PFSK-1 (cell line): Measurements from ENCODE around the gene NUDT8.

Source experiments
- FOXP2 ChIP-seq: optimal IDR thresholded peaks from 2 replicates; pipeline ENCODE3; 2011; ENCODE audit warnings: borderline replicate concordance, control low read depth, inconsistent platforms; ENCODE audit not compliant: insufficient read depth; ENCODE audit errors: extremely low read length, extremely low read depth
- POLR2AphosphoS5 ChIP-seq: IDR thresholded peaks from 2 replicates; pipeline ENCODE4 v1.6.1; 2012; ENCODE audit warnings: low read depth, mild to moderate bottlenecking, control low read depth, low read length, moderate library complexity
- SIN3A ChIP-seq: IDR thresholded peaks from 2 replicates; pipeline ENCODE4 v1.6.1; 2012; ENCODE audit warnings: mild to moderate bottlenecking, low read length, moderate library complexity, borderline replicate concordance; ENCODE audit not compliant: insufficient read depth
- TAF1 ChIP-seq: IDR thresholded peaks from 2 replicates; pipeline ENCODE4 v1.6.1; 2012; ENCODE audit warnings: low read length, control low read depth, borderline replicate concordance; ENCODE audit not compliant: insufficient read depth
- TF ChIP-seq, protein P1 (sequence below), 2 experiments: IDR thresholded peaks; 2 replicates each; pipeline versions ENCODE4 v1.6.1 to v1.8.0; 2011 to 2012; ENCODE audit warnings: low read depth in 2 of 2, low read length in 2 of 2, control low read depth in 1 of 2, inconsistent platforms in 1 of 2, mild to moderate bottlenecking in 1 of 2, moderate library complexity in 1 of 2; ENCODE audit not compliant: insufficient read depth in 1 of 2

Gene NUDT8

DNA sequence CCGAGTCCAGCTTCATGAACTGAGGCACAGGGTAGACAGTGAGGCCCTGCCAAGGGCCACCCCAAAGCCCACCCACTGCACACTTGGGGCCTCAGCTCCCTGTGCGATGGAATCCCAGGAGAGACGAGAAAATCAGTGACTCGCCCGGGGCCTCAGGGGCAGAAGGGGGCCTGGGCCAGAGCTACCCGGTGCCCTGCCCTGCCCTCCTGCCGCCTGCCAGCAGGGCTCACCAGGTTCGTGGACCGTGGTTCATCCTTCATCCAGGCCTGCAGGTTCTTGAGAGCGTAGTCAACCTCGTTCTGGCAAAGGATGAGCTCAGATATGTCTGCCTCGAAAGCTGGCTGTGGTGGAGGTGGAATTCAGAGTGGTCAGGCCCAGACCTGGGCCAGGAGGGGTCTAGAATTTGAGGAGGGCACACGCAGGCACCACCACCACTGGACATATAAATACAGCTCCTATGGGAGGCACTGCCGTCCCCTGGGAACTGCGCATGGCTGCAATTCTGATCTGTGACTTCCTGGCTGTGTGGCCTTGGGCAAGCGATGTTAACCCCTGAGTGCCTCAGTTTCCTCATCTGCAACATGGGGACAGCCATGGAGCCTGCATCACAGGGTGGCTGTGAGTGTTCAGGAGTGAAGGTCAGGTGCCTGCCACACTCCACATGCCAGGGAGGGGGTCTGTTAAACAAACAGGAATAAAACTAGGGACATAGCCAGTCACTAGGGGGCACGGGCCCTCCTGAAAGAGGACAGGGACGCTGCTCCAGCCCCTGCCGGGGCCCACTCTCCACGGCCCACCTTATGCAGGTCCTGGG, 37.1 kb upstream of the NUDT8 start:
- TF ChIP-seq, protein P1, sequence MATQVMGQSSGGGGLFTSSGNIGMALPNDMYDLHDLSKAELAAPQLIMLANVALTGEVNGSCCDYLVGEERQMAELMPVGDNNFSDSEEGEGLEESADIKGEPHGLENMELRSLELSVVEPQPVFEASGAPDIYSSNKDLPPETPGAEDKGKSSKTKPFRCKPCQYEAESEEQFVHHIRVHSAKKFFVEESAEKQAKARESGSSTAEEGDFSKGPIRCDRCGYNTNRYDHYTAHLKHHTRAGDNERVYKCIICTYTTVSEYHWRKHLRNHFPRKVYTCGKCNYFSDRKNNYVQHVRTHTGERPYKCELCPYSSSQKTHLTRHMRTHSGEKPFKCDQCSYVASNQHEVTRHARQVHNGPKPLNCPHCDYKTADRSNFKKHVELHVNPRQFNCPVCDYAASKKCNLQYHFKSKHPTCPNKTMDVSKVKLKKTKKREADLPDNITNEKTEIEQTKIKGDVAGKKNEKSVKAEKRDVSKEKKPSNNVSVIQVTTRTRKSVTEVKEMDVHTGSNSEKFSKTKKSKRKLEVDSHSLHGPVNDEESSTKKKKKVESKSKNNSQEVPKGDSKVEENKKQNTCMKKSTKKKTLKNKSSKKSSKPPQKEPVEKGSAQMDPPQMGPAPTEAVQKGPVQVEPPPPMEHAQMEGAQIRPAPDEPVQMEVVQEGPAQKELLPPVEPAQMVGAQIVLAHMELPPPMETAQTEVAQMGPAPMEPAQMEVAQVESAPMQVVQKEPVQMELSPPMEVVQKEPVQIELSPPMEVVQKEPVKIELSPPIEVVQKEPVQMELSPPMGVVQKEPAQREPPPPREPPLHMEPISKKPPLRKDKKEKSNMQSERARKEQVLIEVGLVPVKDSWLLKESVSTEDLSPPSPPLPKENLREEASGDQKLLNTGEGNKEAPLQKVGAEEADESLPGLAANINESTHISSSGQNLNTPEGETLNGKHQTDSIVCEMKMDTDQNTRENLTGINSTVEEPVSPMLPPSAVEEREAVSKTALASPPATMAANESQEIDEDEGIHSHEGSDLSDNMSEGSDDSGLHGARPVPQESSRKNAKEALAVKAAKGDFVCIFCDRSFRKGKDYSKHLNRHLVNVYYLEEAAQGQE (IDR thresholded peaks at IDR 0.05; ENCODE audit: insufficient read depth in 1 of 2, low read depth in 2 of 2, low read length in 2 of 2), result no peak
- no peak for TF ChIP-seq TAF1
- no peak for TF ChIP-seq FOXP2
- no peak for TF ChIP-seq SIN3A
- TF ChIP-seq POLR2AphosphoS5, result no peak

DNA sequence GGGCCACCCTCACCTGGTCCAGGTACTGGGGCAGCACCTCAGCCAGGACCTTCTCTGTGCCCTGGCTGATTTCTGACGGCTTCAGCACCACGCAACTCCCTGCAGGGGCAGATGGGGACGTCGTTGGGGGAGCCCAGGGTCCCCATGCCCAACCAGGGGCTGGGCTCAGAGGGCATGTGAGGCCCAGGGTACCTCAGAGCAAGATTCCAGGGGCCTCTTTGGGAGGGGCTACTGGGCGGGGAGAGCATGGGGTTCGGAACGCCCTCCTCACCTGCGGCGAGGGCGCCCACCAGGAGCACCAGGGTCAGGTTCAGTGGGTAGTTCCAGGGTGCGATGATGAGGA, 36.5 kb upstream of the NUDT8 start:
- TF ChIP-seq FOXP2 (no peak), TAF1 (no peak), POLR2AphosphoS5 (no peak), SIN3A (no peak)
- TF ChIP-seq, protein P1 (IDR thresholded peaks at IDR 0.05; ENCODE audit: insufficient read depth in 1 of 2, low read depth in 2 of 2, low read length in 2 of 2), result no peak

DNA sequence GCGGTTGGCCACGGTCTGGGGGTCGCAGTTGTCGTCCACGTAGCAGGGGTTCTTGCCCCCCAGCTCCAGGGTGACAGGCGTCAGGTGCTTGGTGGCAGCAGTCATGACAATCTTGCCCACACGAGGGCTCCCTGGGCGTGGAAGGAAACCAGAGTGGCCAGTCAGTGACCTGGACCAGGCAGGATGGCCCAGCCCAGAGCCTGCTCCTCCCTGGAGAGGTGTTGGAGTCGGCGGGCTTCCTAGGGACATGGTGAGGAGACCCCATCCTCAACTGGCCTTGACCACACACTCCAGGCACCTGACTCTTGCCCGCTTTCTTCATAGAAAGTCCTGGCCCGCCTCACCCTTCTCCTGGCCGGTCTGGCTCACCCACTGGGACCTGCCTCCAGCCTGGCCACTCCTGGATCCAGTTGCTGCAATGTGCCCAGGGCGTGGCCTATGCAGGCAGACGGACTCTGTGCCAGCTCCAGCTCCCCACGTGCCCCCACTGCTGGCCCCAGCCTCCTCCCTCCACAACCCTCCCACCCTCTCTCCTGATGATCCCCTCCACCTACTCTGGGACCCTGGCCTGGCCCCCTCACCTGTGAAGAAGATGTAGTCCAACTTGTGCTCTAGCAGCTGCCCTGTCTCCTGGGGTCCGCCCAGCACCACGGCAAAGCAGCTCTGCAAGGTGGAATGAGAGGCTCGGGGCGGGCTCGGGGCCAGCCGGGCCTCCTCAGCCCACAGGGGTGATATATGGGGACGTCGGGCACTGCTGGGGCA, 36.0 kb upstream of the NUDT8 start:
- TF ChIP-seq TAF1 (no peak), FOXP2 (no peak), POLR2AphosphoS5 (no peak), SIN3A (no peak)
- TF ChIP-seq, protein P1 (IDR thresholded peaks at IDR 0.05; ENCODE audit: insufficient read depth in 1 of 2, low read depth in 2 of 2, low read length in 2 of 2), result no peak

DNA sequence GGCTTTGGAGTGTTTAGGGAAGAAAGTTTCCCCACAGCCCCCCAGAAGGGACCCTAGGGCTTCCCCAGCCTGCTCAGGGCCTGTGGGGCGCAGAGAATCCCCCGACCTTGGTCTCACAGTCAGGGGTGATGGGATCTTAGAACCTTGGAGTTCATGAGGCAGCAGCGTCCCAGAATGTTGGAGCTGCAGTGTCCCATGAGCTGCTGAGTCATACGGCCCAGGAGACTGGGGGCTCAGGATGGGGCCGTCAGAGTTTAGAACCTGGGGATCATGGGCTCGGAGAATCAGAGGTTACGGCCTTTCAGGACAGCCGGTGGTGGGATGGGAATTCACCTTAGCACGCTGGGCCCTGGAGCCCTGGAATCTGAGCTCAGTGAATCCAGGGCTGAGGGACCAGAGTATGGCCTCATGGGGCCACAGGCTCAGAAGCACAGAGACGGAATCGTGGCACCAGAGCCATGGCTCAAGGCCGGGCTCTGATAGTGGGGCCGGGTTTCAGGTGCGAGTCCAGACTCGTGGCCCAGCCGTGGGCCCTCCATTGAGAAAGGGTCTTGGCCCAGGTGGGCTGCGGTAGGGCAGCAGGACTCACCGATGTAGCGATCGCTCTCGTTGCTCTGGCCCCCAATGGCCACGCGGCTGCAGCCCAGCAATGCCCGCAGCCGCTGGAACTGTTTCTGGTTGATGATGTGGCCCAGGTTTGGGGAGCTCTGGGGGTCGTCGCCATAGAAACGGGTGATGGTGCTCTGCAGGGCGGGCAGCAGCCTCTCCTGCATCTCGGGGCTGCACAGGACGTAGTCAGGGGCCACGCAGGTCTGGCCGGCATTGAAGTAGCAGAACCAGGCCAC, 35.2 kb upstream of the NUDT8 start:
- no peak for TF ChIP-seq SIN3A
- no peak for TF ChIP-seq FOXP2
- TF ChIP-seq TAF1, result no peak
- TF ChIP-seq, protein P1 (IDR thresholded peaks at IDR 0.05; ENCODE audit: insufficient read depth in 1 of 2, low read depth in 2 of 2, low read length in 2 of 2), result no peak
- no peak for TF ChIP-seq POLR2AphosphoS5
